WTC11 (cell line): ENCODE results near the gene ZFP36L1. TPM values are rescaled to one million over a fixed set of nuclear protein-coding genes. Genes with fewer than 3 reads are reported as not detected.

Source experiments
- ATAC-seq: fragments of 200-7000 bp; cut with Tn5 transposase; 2 replicates; pipeline ENCODE4 v1.10.0; 2021; ENCODE audit warnings: mild to moderate bottlenecking, moderate library complexity
- CTCF ChIA-PET: fragments of 300-600 bp; sonication (Branson Sonifier 250); formaldehyde crosslinking; loops from one replicate; lab custom pipeline; 2021; ENCODE audit warnings: antibody characterized with exemption; lab: Charles Lee
- POLR2A ChIA-PET: fragments of 350-600 bp; sonication (Branson Sonifier 250); formaldehyde crosslinking; loops from one replicate; lab custom pipeline; 2021; ENCODE audit warnings: antibody characterized with exemption; lab: Charles Lee
- DNase-seq: peaks from one replicate; pipeline ENCODE4 v3.0.0; 2021; ENCODE audit warnings: low spot score
- H3K27ac Mint-ChIP-seq: 2 replicates; pipeline ENCODE4 v1.8.0; 2021; ENCODE audit warnings: mixed read lengths
- H3K27me3 Mint-ChIP-seq: 2 replicates; pipeline ENCODE4 v1.8.0; 2021; ENCODE audit warnings: low read depth, mild to moderate bottlenecking, moderate library complexity, mixed read lengths
- H3K36me3 Mint-ChIP-seq: 2 replicates; pipeline ENCODE4 v1.8.0; 2021; ENCODE audit warnings: mixed read lengths
- H3K4me1 Mint-ChIP-seq: 2 replicates; pipeline ENCODE4 v1.8.0; 2022; ENCODE audit warnings: mixed read lengths
- H3K4me3 Mint-ChIP-seq: 2 replicates; pipeline ENCODE4 v1.8.0; 2021; ENCODE audit warnings: mild to moderate bottlenecking, moderate library complexity, mixed read lengths
- H3K9me3 Mint-ChIP-seq: 2 replicates; pipeline ENCODE4 v1.8.0; 2021; ENCODE audit warnings: mixed read lengths
- AR ChIP-seq: fragments of 250-450 bp; sonication (Bioruptor Pico); IDR thresholded peaks from 2 replicates; pipeline ENCODE4 v1.9.0; 2021; ENCODE audit warnings: mild to moderate bottlenecking
- ATF1 ChIP-seq: sonication (generic); formaldehyde crosslinking; IDR thresholded peaks from 2 replicates; pipeline ENCODE4 v1.8.1; 2023; ENCODE audit warnings: mild to moderate bottlenecking, moderate library complexity, missing genetic modification reagents
- ATF3 ChIP-seq: sonication (generic); formaldehyde crosslinking; conservative IDR thresholded peaks from 2 replicates; pipeline ENCODE4 v1.8.1; 2022; ENCODE audit warnings: mild to moderate bottlenecking, missing genetic modification reagents
- CREM ChIP-seq: sonication (generic); formaldehyde crosslinking; IDR thresholded peaks from 2 replicates; pipeline ENCODE4 v1.8.1; 2022; ENCODE audit warnings: mild to moderate bottlenecking, missing genetic modification reagents, moderate library complexity
- E2F5 ChIP-seq: sonication (generic); formaldehyde crosslinking; IDR thresholded peaks from 2 replicates; pipeline ENCODE4 v1.8.1; 2022; ENCODE audit warnings: mild to moderate bottlenecking, moderate library complexity, missing genetic modification reagents
- ESRRA ChIP-seq: sonication (generic); formaldehyde crosslinking; IDR thresholded peaks from 2 replicates; pipeline ENCODE4 v1.8.1; 2022; ENCODE audit warnings: mild to moderate bottlenecking, missing genetic modification reagents, borderline replicate concordance
- FOXJ3 ChIP-seq: sonication (generic); formaldehyde crosslinking; IDR thresholded peaks from 2 replicates; pipeline ENCODE4 v1.9.0; 2021; ENCODE audit warnings: missing genetic modification reagents, mild to moderate bottlenecking, borderline replicate concordance
- JAZF1 ChIP-seq: fragments of 250-450 bp; sonication (Bioruptor Pico); IDR thresholded peaks from 2 replicates; pipeline ENCODE4 v1.9.0; 2021; ENCODE audit warnings: moderate library complexity, mild to moderate bottlenecking, inconsistent platforms
- KAT7 ChIP-seq: sonication (generic); formaldehyde crosslinking; IDR thresholded peaks from 2 replicates; pipeline ENCODE4 v1.8.1; 2023; ENCODE audit warnings: missing genetic modification reagents, mild to moderate bottlenecking, borderline replicate concordance
- MLX ChIP-seq: sonication (generic); formaldehyde crosslinking; IDR thresholded peaks from 2 replicates; pipeline ENCODE4 v1.8.1; 2023; ENCODE audit warnings: mild to moderate bottlenecking, missing genetic modification reagents, moderate library complexity
- MXD4 ChIP-seq: fragments of 250-450 bp; sonication (Bioruptor Pico); IDR thresholded peaks from 2 replicates; pipeline ENCODE4 v1.8.0; 2021; ENCODE audit warnings: mild to moderate bottlenecking, moderate library complexity, borderline replicate concordance
- NFATC4 ChIP-seq: fragments of 250-450 bp; sonication (Bioruptor Pico); IDR thresholded peaks from 2 replicates; pipeline ENCODE4 v1.9.0; 2021; ENCODE audit warnings: mild to moderate bottlenecking
- NFYB ChIP-seq: sonication (generic); formaldehyde crosslinking; conservative IDR thresholded peaks from 2 replicates; pipeline ENCODE4 v1.8.0; 2022; ENCODE audit warnings: low read depth, missing genetic modification reagents
- NR2C2 ChIP-seq: sonication (generic); formaldehyde crosslinking; IDR thresholded peaks from 2 replicates; pipeline ENCODE4 v1.8.0; 2022; ENCODE audit warnings: mild to moderate bottlenecking, missing genetic modification reagents
- NR3C1 ChIP-seq: sonication (generic); formaldehyde crosslinking; conservative IDR thresholded peaks from 2 replicates; pipeline ENCODE4 v1.8.1; 2023; ENCODE audit warnings: low read depth, mild to moderate bottlenecking, missing genetic modification reagents
- OVOL2 ChIP-seq: fragments of 250-450 bp; sonication (Bioruptor Pico); IDR thresholded peaks from 2 replicates; pipeline ENCODE4 v1.9.0; 2021; ENCODE audit warnings: mild to moderate bottlenecking, borderline replicate concordance
- PREB ChIP-seq: sonication (generic); formaldehyde crosslinking; IDR thresholded peaks from 2 replicates; pipeline ENCODE4 v1.8.1; 2022; ENCODE audit warnings: mild to moderate bottlenecking, missing genetic modification reagents, moderate library complexity, borderline replicate concordance
- RELA ChIP-seq: sonication (generic); formaldehyde crosslinking; IDR thresholded peaks from 2 replicates; pipeline ENCODE4 v1.8.1; 2022; ENCODE audit warnings: missing genetic modification reagents, mild to moderate bottlenecking, borderline replicate concordance
- RORB ChIP-seq: fragments of 250-450 bp; sonication (Bioruptor Pico); IDR thresholded peaks from 2 replicates; pipeline ENCODE4 v1.9.0; 2021; ENCODE audit warnings: mild to moderate bottlenecking
- SMAD4 ChIP-seq: sonication (generic); formaldehyde crosslinking; IDR thresholded peaks from 2 replicates; pipeline ENCODE4 v1.8.0; 2022; ENCODE audit warnings: mild to moderate bottlenecking, missing genetic modification reagents
- TEAD1 ChIP-seq: sonication (generic); formaldehyde crosslinking; IDR thresholded peaks from 2 replicates; pipeline ENCODE4 v1.8.0; 2022; ENCODE audit warnings: mild to moderate bottlenecking, missing genetic modification reagents
- TP53 ChIP-seq: sonication (generic); formaldehyde crosslinking; IDR thresholded peaks from 2 replicates; pipeline ENCODE4 v1.8.1; 2023; ENCODE audit warnings: mild to moderate bottlenecking, missing genetic modification reagents
- USF1 ChIP-seq: sonication (generic); formaldehyde crosslinking; IDR thresholded peaks from 2 replicates; pipeline ENCODE4 v1.8.0; 2022; ENCODE audit warnings: mild to moderate bottlenecking, missing genetic modification reagents
- ZMAT4 ChIP-seq: fragments of 250-450 bp; sonication (Bioruptor Pico); IDR thresholded peaks from 2 replicates; pipeline ENCODE4 v1.9.0; 2021; ENCODE audit warnings: mild to moderate bottlenecking
- ZNF138 ChIP-seq: sonication (generic); formaldehyde crosslinking; conservative IDR thresholded peaks from 2 replicates; pipeline ENCODE4 v1.8.1; 2022; ENCODE audit warnings: mild to moderate bottlenecking, moderate library complexity, missing genetic modification reagents
- ZNF232 ChIP-seq: sonication (generic); formaldehyde crosslinking; IDR thresholded peaks from 2 replicates; pipeline ENCODE4 v1.8.0; 2022; ENCODE audit warnings: mild to moderate bottlenecking, missing genetic modification reagents
- ZNF671 ChIP-seq: fragments of 250-450 bp; sonication (Bioruptor Pico); IDR thresholded peaks from 2 replicates; pipeline ENCODE4 v1.8.0; 2021; ENCODE audit warnings: mild to moderate bottlenecking
- total RNA-seq: library from RNA; stranded (reverse); gene quantifications from 3 replicates; pipeline ENCODE4 v1.2.3, GENCODE V29; 2021

Gene ZFP36L1
- total RNA-seq, 1 experiment from 2014 or later = 132 TPM

GRCh38 chr14:68739701-68740100 lies 53.2 kb downstream of the ZFP36L1 start:
- Mint-ChIP-seq H3K36me3 (peaks cover 5% of the 10 kb centered on the region; the same call in 1 of the 2 replicates), H3K27me3 (no peaks in the 10 kb centered on the region; the same call in 1 of the 2 replicates), H3K27ac (no peak overlapping the region), H3K4me3 (no peak overlapping the region), H3K4me1 (peaks cover 14% of the 10 kb centered on the region), H3K9me3 (peaks cover 13% of the 10 kb centered on the region)
- TF ChIP-seq NR3C1 (CRISPR knock-in tag) (no peak), OVOL2 (CRISPR knock-in tag) (no peak), NFYB (CRISPR knock-in tag) (no peak), PREB (no peak), JAZF1 (CRISPR knock-in tag) (no peak), TEAD1 (CRISPR knock-in tag) (no peak), NR2C2 (CRISPR knock-in tag) (no peak), TP53 (no peak), ZNF232 (CRISPR knock-in tag) (no peak), USF1 (CRISPR knock-in tag) (no peak), NFATC4 (no peak), MXD4 (CRISPR knock-in tag) (no peak)
- no peak for DNase-seq
- CTCF ChIA-PET = interaction anchor here (0.6 kb wide), 1 partner anchor 468 kb away, joined by 3 read pairs; no protein-coding TSS in a partner anchor
- ATAC-seq = no peak
- POLR2A ChIA-PET = interaction anchor here (0.6 kb wide), 2 partner anchors 41 to 331 kb away, joined by 3 to 4 read pairs; no protein-coding TSS in a partner anchor

- Mint-ChIP-seq H3K36me3 (peaks cover 5% of the 10 kb centered on the region; the same call in 1 of the 2 replicates), H3K27ac (no peak overlapping the region), H3K4me3 (no peak overlapping the region), H3K9me3 (peaks cover 13% of the 10 kb centered on the region), H3K4me1 (peaks cover 14% of the 10 kb centered on the region), H3K27me3 (no peaks in the 10 kb centered on the region; the same call in 1 of the 2 replicates)
- TF ChIP-seq KAT7 (no peak), MLX (no peak), ZNF671 (CRISPR knock-in tag) (no peak), ZMAT4 (no peak), FOXJ3 (CRISPR knock-in tag) (no peak), PREB (no peak), AR (CRISPR knock-in tag) (no peak), ATF1 (CRISPR knock-in tag) (no peak), ATF3 (no peak), ESRRA (CRISPR knock-in tag) (no peak), SMAD4 (CRISPR knock-in tag) (no peak), CREM (no peak), E2F5 (CRISPR knock-in tag) (no peak), ZNF138 (CRISPR knock-in tag) (no peak), RORB (no peak), TP53 (no peak), RELA (CRISPR knock-in tag) (no peak)
- ChIA-PET CTCF (no interaction called here), POLR2A (no interaction called here)
- DNase-seq (no peak), ATAC-seq (no peak)
These were observed 54.3 kb downstream of the ZFP36L1 start for GRCh38 chr14:68738559-68738958.
